Renal cortex interstitium (tissue), 11 donors: Measurements from ENCODE around the gene TTLL11. TPM values are rescaled to one million over a fixed set of nuclear protein-coding genes. Genes with fewer than 3 reads are reported as not detected.
"Not testable (repeated sequence)": the region's sequence is repeated elsewhere in the genome, so short reads cannot be mapped to it uniquely, and the experiment has no call there.

Experiments
- DNase-seq, 11 donors: peaks; one replicate each; pipeline ENCODE4 v3.0.0-alpha.2; 2013; ENCODE audit warnings: low read depth in 9 of 11, low spot score in 4 of 11; ENCODE audit errors: extremely low read depth in 1 of 11
- polyA plus RNA-seq, 3 donors: library from polyadenylated mRNA; unstranded; fragments of 120-200 nt; gene quantifications; one replicate each; pipeline ENCODE4 v1.2.1, GENCODE V29; 2013; ENCODE audit not compliant: insufficient read length in 3 of 3

The TTLL11 gene
- polyA plus RNA-seq, 3 donors: 6.8 to 8.5 (median 6.9) TPM

GRCh38 chr9:121902461-121903135, 190.5 kb downstream of the TTLL11 start:
- no peak for DNase-seq

- DNase-seq: no peak
Measured at GRCh38 chr9:121901616-121902015, 191.5 kb downstream of the TTLL11 start.

GRCh38 chr9:121900163-121900562, 192.9 kb downstream of the TTLL11 start:
- DNase-seq: no peak

- DNase-seq: no peak
Measured at GRCh38 chr9:121898856-121899255, 194.3 kb downstream of the TTLL11 start.

- DNase-seq: no peak
Measured at GRCh38 chr9:121897140-121897539, 196.0 kb downstream of the TTLL11 start.

- no peak for DNase-seq
Measured at GRCh38 chr9:121896545-121896943, 196.6 kb downstream of the TTLL11 start.

- DNase-seq: no peak
Measured at GRCh38 chr9:121895818-121896544, 197.1 kb downstream of the TTLL11 start.

- DNase-seq: no peak
Measured at GRCh38 chr9:121895358-121895757, 197.8 kb downstream of the TTLL11 start.

- not testable (repeated sequence) for DNase-seq
Measured at GRCh38 chr9:121894380-121894779, 198.7 kb downstream of the TTLL11 start.

- no peak for DNase-seq
Measured at GRCh38 chr9:121893786-121894185, 199.3 kb downstream of the TTLL11 start.

- no peak for DNase-seq
Measured at GRCh38 chr9:121892706-121893105, 200.4 kb downstream of the TTLL11 start.

- DNase-seq: no peak
Measured at GRCh38 chr9:121890746-121891145, 202.4 kb downstream of the TTLL11 start.

- DNase-seq: no peak
Measured at GRCh38 chr9:121889990-121890563, 203.0 kb downstream of the TTLL11 start.

GRCh38 chr9:121888438-121888775, 204.7 kb downstream of the TTLL11 start:
- no peak for DNase-seq

- DNase-seq: no peak
Measured at GRCh38 chr9:121887553-121888437, 205.3 kb downstream of the TTLL11 start.

- no peak for DNase-seq
Measured at GRCh38 chr9:121886759-121887485, 206.2 kb downstream of the TTLL11 start.

GRCh38 chr9:121885345-121885901, 207.7 kb downstream of the TTLL11 start:
- no peak for DNase-seq

- peak; percentile 61 to 89 (median 76) for DNase-seq
Measured at GRCh38 chr9:121884057-121884541, 209.0 kb downstream of the TTLL11 start.
